ENCODE data around the gene TST. TPM values are rescaled to one million over a fixed set of nuclear protein-coding genes. Genes with fewer than 3 reads are reported as not detected.
A peak's percentile ranks its signal among the peaks of the same experiment; 100 is the strongest.

The TST gene
- total and polyA plus RNA-seq, 11 donors, result 35.8 to 143 (median 58.1) TPM

GRCh38 chr22:37065961-37066360, 46.7 kb upstream of the TST start:
- DNase-seq (no peak), ATAC-seq (no peak)
- WGBS, 4 donors, result 81 to 88% (median 85%) methylated on average over 3 to 9 of the region's 9 CpGs
- peaks cover 0 to 7% (median 0%) of the 10 kb centered on the region in 9 donors for H3K36me3 ChIP-seq
- H3K9me3 ChIP-seq, result no peaks in the 10 kb centered on the region
- TF ChIP-seq POLR2A (IDR thresholded peaks at IDR 0.05), result no peak
- no peak for TF ChIP-seq CTCF (IDR thresholded peaks at IDR 0.05)
- H3K4me3 ChIP-seq, result no peak overlapping the region
- H3K4me1 ChIP-seq, result peaks cover 0 to 4% (median 0%) of the 10 kb centered on the region in 12 donors
- no peak overlapping the region for H3K27ac ChIP-seq
- peaks cover 9 to 42% (median 27%) of the 10 kb centered on the region in 9 donors for H3K27me3 ChIP-seq
- intact Hi-C loops (cut with DNase I), result no loop called here

- Histone ChIP-seq H3K9me3 (no peaks in the 10 kb centered on the region), H3K4me3 (no peak overlapping the region), H3K27ac (no peak overlapping the region), H3K4me1 (peaks cover 0 to 4% (median 0%) of the 10 kb centered on the region in 12 donors), H3K27me3 (peaks cover 9 to 34% (median 24%) of the 10 kb centered on the region in 9 donors), H3K36me3 (peaks cover 0 to 15% (median 0%) of the 10 kb centered on the region in 9 donors)
- 83 to 88% (median 85%) methylated on average over 2 to 3 of the region's 3 CpGs for WGBS, 4 donors
- DNase-seq, result no peak
- no peak for ATAC-seq
- TF ChIP-seq CTCF (IDR thresholded peaks at IDR 0.05), result no peak
- no peak for TF ChIP-seq POLR2A (IDR thresholded peaks at IDR 0.05)
- intact Hi-C loops (cut with DNase I), result no loop called here
Measured at GRCh38 chr22:37065180-37065579, 45.9 kb upstream of the TST start.

- peaks cover 0 to 4% (median 0%) of the 10 kb centered on the region in 12 donors for H3K4me1 ChIP-seq
- H3K36me3 ChIP-seq, result peaks cover 0 to 19% (median 0%) of the 10 kb centered on the region in 9 donors
- DNase-seq, result no peak
- WGBS, 4 donors, result 89 to 93% (median 91%) methylated on average over 11 of the region's 11 CpGs
- no peaks in the 10 kb centered on the region for H3K9me3 ChIP-seq
- H3K27ac ChIP-seq, result no peak overlapping the region
- peaks cover 9 to 28% (median 18%) of the 10 kb centered on the region in 9 donors for H3K27me3 ChIP-seq
- no peak for TF ChIP-seq CTCF (IDR thresholded peaks at IDR 0.05)
- TF ChIP-seq POLR2A (IDR thresholded peaks at IDR 0.05), result no peak
- ATAC-seq, result no peak
- intact Hi-C loops (cut with DNase I), result no loop called here
- H3K4me3 ChIP-seq, result no peak overlapping the region
Measured at GRCh38 chr22:37064553-37064952, 45.3 kb upstream of the TST start.

- Histone ChIP-seq H3K4me1 (peaks cover 0 to under 1% (median 0%) of the 10 kb centered on the region in 12 donors), H3K27me3 (peaks cover 3 to 20% (median 10%) of the 10 kb centered on the region in 9 donors), H3K4me3 (no peak overlapping the region), H3K36me3 (peaks cover 0 to 27% (median 0%) of the 10 kb centered on the region in 9 donors), H3K9me3 (no peaks in the 10 kb centered on the region), H3K27ac (no peak overlapping the region)
- WGBS, 4 donors, result 82 to 88% (median 84%) methylated on average over 28 of the region's 28 CpGs
- ATAC-seq (no peak), DNase-seq (peak in 1 of 5 donors; percentile 21)
- intact Hi-C loops (cut with DNase I), result no loop called here
- no peak for TF ChIP-seq POLR2A (IDR thresholded peaks at IDR 0.05)
Measured at GRCh38 chr22:37063431-37064420, 44.5 kb upstream of the TST start.

Measured in heart left ventricle (tissue), 16 donors.